Measurements from ENCODE around the gene MBOAT2.

MBOAT2 gene

DNA sequence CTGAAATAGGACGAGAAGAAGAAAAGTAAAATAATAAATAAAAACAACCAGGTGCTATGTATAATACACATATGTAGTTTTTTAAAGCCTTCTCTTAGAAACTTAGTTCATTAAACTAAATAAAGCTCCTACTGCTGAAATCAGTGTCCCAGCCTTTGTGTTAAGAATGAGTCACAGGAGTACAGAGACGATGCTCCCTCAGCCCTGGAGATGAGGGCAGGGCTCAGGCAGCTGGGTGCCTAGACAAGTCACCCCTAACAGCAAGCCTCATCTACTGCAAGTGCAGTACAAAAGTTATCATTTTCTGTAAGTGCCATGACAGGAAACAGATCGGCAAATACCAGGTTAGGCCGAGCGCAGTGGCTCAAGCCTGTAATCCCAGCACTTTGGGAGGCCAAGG lies 184.3 kb downstream of the MBOAT2 start:
- TF ChIP-seq POLR2AphosphoS5 (IDR thresholded peaks at IDR 0.05; ENCODE audit: low read depth), result no peak
- TF ChIP-seq, protein P1, sequence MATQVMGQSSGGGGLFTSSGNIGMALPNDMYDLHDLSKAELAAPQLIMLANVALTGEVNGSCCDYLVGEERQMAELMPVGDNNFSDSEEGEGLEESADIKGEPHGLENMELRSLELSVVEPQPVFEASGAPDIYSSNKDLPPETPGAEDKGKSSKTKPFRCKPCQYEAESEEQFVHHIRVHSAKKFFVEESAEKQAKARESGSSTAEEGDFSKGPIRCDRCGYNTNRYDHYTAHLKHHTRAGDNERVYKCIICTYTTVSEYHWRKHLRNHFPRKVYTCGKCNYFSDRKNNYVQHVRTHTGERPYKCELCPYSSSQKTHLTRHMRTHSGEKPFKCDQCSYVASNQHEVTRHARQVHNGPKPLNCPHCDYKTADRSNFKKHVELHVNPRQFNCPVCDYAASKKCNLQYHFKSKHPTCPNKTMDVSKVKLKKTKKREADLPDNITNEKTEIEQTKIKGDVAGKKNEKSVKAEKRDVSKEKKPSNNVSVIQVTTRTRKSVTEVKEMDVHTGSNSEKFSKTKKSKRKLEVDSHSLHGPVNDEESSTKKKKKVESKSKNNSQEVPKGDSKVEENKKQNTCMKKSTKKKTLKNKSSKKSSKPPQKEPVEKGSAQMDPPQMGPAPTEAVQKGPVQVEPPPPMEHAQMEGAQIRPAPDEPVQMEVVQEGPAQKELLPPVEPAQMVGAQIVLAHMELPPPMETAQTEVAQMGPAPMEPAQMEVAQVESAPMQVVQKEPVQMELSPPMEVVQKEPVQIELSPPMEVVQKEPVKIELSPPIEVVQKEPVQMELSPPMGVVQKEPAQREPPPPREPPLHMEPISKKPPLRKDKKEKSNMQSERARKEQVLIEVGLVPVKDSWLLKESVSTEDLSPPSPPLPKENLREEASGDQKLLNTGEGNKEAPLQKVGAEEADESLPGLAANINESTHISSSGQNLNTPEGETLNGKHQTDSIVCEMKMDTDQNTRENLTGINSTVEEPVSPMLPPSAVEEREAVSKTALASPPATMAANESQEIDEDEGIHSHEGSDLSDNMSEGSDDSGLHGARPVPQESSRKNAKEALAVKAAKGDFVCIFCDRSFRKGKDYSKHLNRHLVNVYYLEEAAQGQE (IDR thresholded peaks at IDR 0.05; ENCODE audit: insufficient replicate concordance, low read depth), result no peak
- TF ChIP-seq, protein P2, sequence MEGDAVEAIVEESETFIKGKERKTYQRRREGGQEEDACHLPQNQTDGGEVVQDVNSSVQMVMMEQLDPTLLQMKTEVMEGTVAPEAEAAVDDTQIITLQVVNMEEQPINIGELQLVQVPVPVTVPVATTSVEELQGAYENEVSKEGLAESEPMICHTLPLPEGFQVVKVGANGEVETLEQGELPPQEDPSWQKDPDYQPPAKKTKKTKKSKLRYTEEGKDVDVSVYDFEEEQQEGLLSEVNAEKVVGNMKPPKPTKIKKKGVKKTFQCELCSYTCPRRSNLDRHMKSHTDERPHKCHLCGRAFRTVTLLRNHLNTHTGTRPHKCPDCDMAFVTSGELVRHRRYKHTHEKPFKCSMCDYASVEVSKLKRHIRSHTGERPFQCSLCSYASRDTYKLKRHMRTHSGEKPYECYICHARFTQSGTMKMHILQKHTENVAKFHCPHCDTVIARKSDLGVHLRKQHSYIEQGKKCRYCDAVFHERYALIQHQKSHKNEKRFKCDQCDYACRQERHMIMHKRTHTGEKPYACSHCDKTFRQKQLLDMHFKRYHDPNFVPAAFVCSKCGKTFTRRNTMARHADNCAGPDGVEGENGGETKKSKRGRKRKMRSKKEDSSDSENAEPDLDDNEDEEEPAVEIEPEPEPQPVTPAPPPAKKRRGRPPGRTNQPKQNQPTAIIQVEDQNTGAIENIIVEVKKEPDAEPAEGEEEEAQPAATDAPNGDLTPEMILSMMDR (IDR thresholded peaks at IDR 0.05; ENCODE audit: insufficient read depth, low read length), result no peak
- TF ChIP-seq SPI1 (IDR thresholded peaks at IDR 0.05; ENCODE audit: borderline replicate concordance, low read depth), result no peak
- no peak for TF ChIP-seq GABPA (IDR thresholded peaks at IDR 0.05; ENCODE audit: low read depth)
- no peak overlapping the region for H3K27ac ChIP-seq (replicated peaks)
- H3K4me3 ChIP-seq (replicated peaks; ENCODE audit: insufficient read depth, low read length), result no peak overlapping the region
- H3K27me3 ChIP-seq (ENCODE audit: insufficient read depth, poor library complexity, severe bottlenecking), result no peaks in the 10 kb centered on the region
- no peak for DNase-seq (ENCODE audit: low read depth in 1 of 2, low spot score in 1 of 2)

DNA sequence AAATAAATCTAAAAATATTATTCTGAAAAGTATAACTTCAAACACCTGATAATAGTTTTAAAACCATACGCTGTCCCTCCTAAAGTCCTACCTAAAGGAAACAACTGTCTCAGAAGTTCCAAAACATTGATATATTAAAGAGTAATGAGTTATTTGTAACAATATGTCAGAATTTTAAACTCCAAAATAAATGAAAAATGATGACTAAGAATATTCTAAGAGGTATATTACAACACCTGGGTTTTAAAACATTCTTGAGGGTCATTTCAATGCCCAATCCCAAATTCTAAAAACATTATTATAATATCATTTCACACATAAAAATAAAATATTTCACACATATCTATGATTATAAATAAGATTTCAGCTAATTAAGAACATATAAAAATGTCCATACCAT lies 186.3 kb downstream of the MBOAT2 start:
- H3K4me3 ChIP-seq (replicated peaks; ENCODE audit: insufficient read depth, low read length), result no peak overlapping the region
- TF ChIP-seq POLR2AphosphoS5 (IDR thresholded peaks at IDR 0.05; ENCODE audit: low read depth) (no peak), GABPA (IDR thresholded peaks at IDR 0.05; ENCODE audit: low read depth) (no peak), SPI1 (IDR thresholded peaks at IDR 0.05; ENCODE audit: borderline replicate concordance, low read depth) (no peak)
- TF ChIP-seq, protein P2 (IDR thresholded peaks at IDR 0.05; ENCODE audit: insufficient read depth, low read length), result no peak
- TF ChIP-seq, protein P1 (IDR thresholded peaks at IDR 0.05; ENCODE audit: insufficient replicate concordance, low read depth), result no peak
- H3K27ac ChIP-seq (replicated peaks), result no peak overlapping the region
- no peaks in the 10 kb centered on the region for H3K27me3 ChIP-seq (ENCODE audit: insufficient read depth, poor library complexity, severe bottlenecking)
- no peak for DNase-seq (ENCODE audit: low read depth in 1 of 2, low spot score in 1 of 2)

DNA sequence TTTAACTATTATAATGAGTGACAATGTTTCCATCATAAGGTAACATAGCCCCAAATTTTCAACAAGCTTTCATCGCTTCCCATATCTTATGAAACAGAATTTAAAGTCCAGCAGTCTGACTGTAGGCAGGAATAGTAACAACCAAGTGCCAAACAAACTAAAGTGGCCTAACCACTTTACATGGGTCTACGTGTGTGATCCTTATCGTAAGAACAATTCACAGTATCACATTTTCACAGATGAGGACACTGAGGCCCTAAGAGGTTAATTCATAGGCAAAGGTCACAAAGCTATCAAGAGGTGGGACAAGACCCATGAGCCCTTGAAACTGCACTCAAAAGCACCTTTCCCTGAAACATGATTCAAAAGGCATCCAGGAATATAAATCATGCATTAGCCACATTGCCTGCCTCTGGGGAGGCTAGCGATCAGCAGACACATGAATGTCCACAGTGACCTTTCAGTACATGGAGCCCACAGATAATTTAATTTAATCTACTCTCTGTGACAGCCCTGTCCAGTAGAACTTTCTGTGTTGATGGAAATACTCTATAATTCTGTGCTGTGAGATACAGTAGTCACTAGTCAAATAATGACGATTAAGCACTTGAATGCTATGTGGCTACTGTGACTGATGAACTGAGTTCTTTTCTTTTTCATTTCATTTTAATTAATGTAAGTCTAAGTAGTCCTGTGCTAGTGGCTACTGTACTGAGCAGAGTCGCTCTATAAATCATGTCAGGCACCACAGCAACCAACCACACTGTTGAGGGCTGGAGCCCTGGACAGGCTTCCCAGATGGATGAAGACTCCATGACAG lies 196.4 kb downstream of the MBOAT2 start:
- DNase-seq (ENCODE audit: low read depth in 1 of 2, low spot score in 1 of 2), result no peak
- Histone ChIP-seq H3K4me3 (replicated peaks; ENCODE audit: insufficient read depth, low read length) (no peak overlapping the region), H3K27me3 (ENCODE audit: insufficient read depth, poor library complexity, severe bottlenecking) (no peaks in the 10 kb centered on the region), H3K27ac (replicated peaks) (no peak overlapping the region)
- TF ChIP-seq POLR2AphosphoS5 (IDR thresholded peaks at IDR 0.05; ENCODE audit: low read depth) (no peak), GABPA (IDR thresholded peaks at IDR 0.05; ENCODE audit: low read depth) (no peak), SPI1 (IDR thresholded peaks at IDR 0.05; ENCODE audit: borderline replicate concordance, low read depth) (no peak)
- TF ChIP-seq, protein P1 (IDR thresholded peaks at IDR 0.05; ENCODE audit: insufficient replicate concordance, low read depth), result no peak
- TF ChIP-seq, protein P2 (IDR thresholded peaks at IDR 0.05; ENCODE audit: insufficient read depth, low read length), result no peak

All from HL-60 (cell line).